Liver (tissue), 9 donors: ENCODE measurements around the gene GUCY2D. TPM values are rescaled to one million over a fixed set of nuclear protein-coding genes. Genes with fewer than 3 reads are reported as not detected.

Experiments used
- DNase-seq: peaks from one replicate; pipeline ENCODE4 v3.0.0-alpha.2; 2017; ENCODE audit warnings: low spot score
- H3K27ac ChIP-seq, 2 donors: one replicate each; pipeline ENCODE4 v1.7.0; 2013; ENCODE audit warnings: inconsistent platforms in 2 of 2, low read length in 2 of 2, control low read depth in 1 of 2, low read depth in 1 of 2, mild to moderate bottlenecking in 1 of 2
- H3K27me3 ChIP-seq, 4 donors: one replicate each; pipeline versions ENCODE4 v1.6.1 to v1.7.0; 2013; ENCODE audit warnings: low read length in 3 of 4, inconsistent platforms in 1 of 4, mild to moderate bottlenecking in 1 of 4, moderate library complexity in 1 of 4; ENCODE audit not compliant: control insufficient read depth in 4 of 4, insufficient read depth in 4 of 4
- H3K36me3 ChIP-seq, 4 donors: one replicate each; pipeline versions ENCODE4 v1.6.1 to v1.7.0; 2013; ENCODE audit warnings: low read length in 3 of 4, mild to moderate bottlenecking in 3 of 4, low read depth in 1 of 4, moderate library complexity in 1 of 4; ENCODE audit not compliant: control insufficient read depth in 4 of 4, insufficient read depth in 3 of 4
- H3K4me1 ChIP-seq, 4 donors: one replicate each; pipeline versions ENCODE4 v1.6.1 to v1.7.0; 2013; ENCODE audit warnings: low read length in 3 of 4, mild to moderate bottlenecking in 3 of 4, moderate library complexity in 1 of 4; ENCODE audit not compliant: control insufficient read depth in 4 of 4, insufficient read depth in 4 of 4
- H3K4me3 ChIP-seq, 3 donors: one replicate each; pipeline versions ENCODE4 v1.6.1 to v1.7.0; 2013; ENCODE audit warnings: low read length in 3 of 3, control low read depth in 1 of 3, low read depth in 1 of 3, mild to moderate bottlenecking in 1 of 3
- H3K9ac ChIP-seq, 2 donors: one replicate each; pipeline ENCODE4 v1.7.0; 2013; ENCODE audit warnings: low read length in 2 of 2, mild to moderate bottlenecking in 2 of 2, moderate library complexity in 2 of 2, control low read depth in 1 of 2, low read depth in 1 of 2
- H3K9me3 ChIP-seq, 4 donors: one replicate each; pipeline versions ENCODE4 v1.6.1 to v1.7.0; 2013; ENCODE audit warnings: low read length in 3 of 4; ENCODE audit not compliant: control insufficient read depth in 4 of 4
- CTCF ChIP-seq: fragments of 150-350 bp; IDR thresholded peaks from 2 replicates; pipeline ENCODE4 v1.5.1; 2017; ENCODE audit warnings: improper control_type of control experiment, low read depth, low read length; ENCODE audit not compliant: missing input control
- EGR1 ChIP-seq, 2 donors: IDR thresholded peaks; 2 replicates each; pipeline ENCODE4 v1.6.1; 2016 to 2018; ENCODE audit warnings: antibody characterized with exemption in 2 of 2, low read depth in 2 of 2
- FOXA1 ChIP-seq: IDR thresholded peaks from 2 replicates; pipeline ENCODE4 v1.6.1; 2016; ENCODE audit warnings: antibody characterized with exemption
- FOXA2 ChIP-seq: IDR thresholded peaks from 2 replicates; pipeline ENCODE4 v1.6.1; 2016; ENCODE audit warnings: antibody characterized with exemption
- GABPA ChIP-seq, 2 donors: IDR thresholded peaks in 1 of 2; conservative IDR thresholded peaks in 1 of 2; 2 replicates each; pipeline ENCODE4 v1.6.1; 2016; ENCODE audit warnings: antibody characterized with exemption in 2 of 2, mild to moderate bottlenecking in 1 of 2, moderate library complexity in 1 of 2
- HNF4A ChIP-seq, 2 donors: conservative IDR thresholded peaks; 2 replicates each; pipeline ENCODE4 v1.6.1; 2016; ENCODE audit warnings: antibody characterized with exemption in 2 of 2, mild to moderate bottlenecking in 2 of 2
- HNF4G ChIP-seq: IDR thresholded peaks from 2 replicates; pipeline ENCODE4 v1.6.1; 2016; ENCODE audit warnings: antibody characterized with exemption
- JUND ChIP-seq, 2 donors: IDR thresholded peaks; 2 replicates each; pipeline ENCODE4 v1.6.1; 2016; ENCODE audit warnings: antibody characterized with exemption in 2 of 2
- NR2F2 ChIP-seq: IDR thresholded peaks from 2 replicates; pipeline ENCODE4 v1.6.1; 2016; ENCODE audit warnings: antibody characterized with exemption
- RAD21 ChIP-seq, 2 donors: IDR thresholded peaks; 2 replicates each; pipeline ENCODE4 v1.6.1; 2016; ENCODE audit warnings: antibody characterized with exemption in 2 of 2, mild to moderate bottlenecking in 2 of 2
- RXRA ChIP-seq, 2 donors: IDR thresholded peaks; 2 replicates each; pipeline ENCODE4 v1.6.1; 2017 to 2018; ENCODE audit warnings: antibody characterized with exemption in 2 of 2, mild to moderate bottlenecking in 1 of 2
- SP1 ChIP-seq: IDR thresholded peaks from 2 replicates; pipeline ENCODE4 v1.6.1; 2018; ENCODE audit warnings: antibody characterized with exemption, mild to moderate bottlenecking
- TAF1 ChIP-seq: conservative IDR thresholded peaks from 2 replicates; pipeline ENCODE4 v1.6.1; 2016; ENCODE audit warnings: antibody characterized with exemption, mild to moderate bottlenecking
- YY1 ChIP-seq: IDR thresholded peaks from 2 replicates; pipeline ENCODE4 v1.6.1; 2016; ENCODE audit warnings: antibody characterized with exemption, mild to moderate bottlenecking
- WGBS: extraction: QIAGEN DNeasy Blood & Tissue Kit; methylation state at CpG from one replicate; pipeline ENCODE4 v1.1.7; 2013; 5-methylcytosine and 5-hydroxymethylcytosine counted together
- polyA plus RNA-seq, 2 donors: library from polyadenylated mRNA; stranded (reverse) in 1 of 2; unstranded in 1 of 2; fragments of 200-250 nt in 1 of 2; fragments of >200 nt in 1 of 2; fragmentation: Nextera tagmentation in 1 of 2; extraction: Ambion mirVana in 1 of 2; gene quantifications; one replicate each; pipeline versions ENCODE4 v1.2.1 to v1.2.3, GENCODE V29; 2013 to 2015
- total RNA-seq, 2 donors: library from RNA; depleted of rRNA; stranded (reverse); fragments of >200 nt; gene quantifications; one replicate each; pipeline ENCODE4 v1.2.3, GENCODE V29; 2014
- TF ChIP-seq, protein P1 (sequence below): IDR thresholded peaks from 2 replicates; pipeline ENCODE4 v1.6.1; 2016; ENCODE audit warnings: antibody characterized with exemption
- TF ChIP-seq, protein P2 (sequence below): IDR thresholded peaks from 2 replicates; pipeline ENCODE4 v1.6.1; 2016; ENCODE audit warnings: antibody characterized with exemption
- TF ChIP-seq, protein P3 (sequence below): IDR thresholded peaks from 2 replicates; pipeline ENCODE4 v1.6.1; 2016; ENCODE audit warnings: antibody characterized with exemption
- donor health status: healthy.
- donor health status: healthy.
- donor health status: healthy.
- donor health status: healthy.
- donor health status: healthy.

Gene GUCY2D
- total and polyA plus RNA-seq, 4 donors: 0.09 to 0.14 TPM; not detected in 2

GRCh38 chr17:7955414-7956227 is 46.8 kb upstream of the GUCY2D start (continued):
- TF ChIP-seq, protein P1, sequence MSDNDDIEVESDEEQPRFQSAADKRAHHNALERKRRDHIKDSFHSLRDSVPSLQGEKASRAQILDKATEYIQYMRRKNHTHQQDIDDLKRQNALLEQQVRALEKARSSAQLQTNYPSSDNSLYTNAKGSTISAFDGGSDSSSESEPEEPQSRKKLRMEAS: no peak
- TF ChIP-seq SP1 (no peak), TAF1 (no peak), RXRA (IDR thresholded peaks at IDR 0.05) (no peak), NR2F2 (no peak), FOXA1 (no peak), HNF4G (no peak)

DNA sequence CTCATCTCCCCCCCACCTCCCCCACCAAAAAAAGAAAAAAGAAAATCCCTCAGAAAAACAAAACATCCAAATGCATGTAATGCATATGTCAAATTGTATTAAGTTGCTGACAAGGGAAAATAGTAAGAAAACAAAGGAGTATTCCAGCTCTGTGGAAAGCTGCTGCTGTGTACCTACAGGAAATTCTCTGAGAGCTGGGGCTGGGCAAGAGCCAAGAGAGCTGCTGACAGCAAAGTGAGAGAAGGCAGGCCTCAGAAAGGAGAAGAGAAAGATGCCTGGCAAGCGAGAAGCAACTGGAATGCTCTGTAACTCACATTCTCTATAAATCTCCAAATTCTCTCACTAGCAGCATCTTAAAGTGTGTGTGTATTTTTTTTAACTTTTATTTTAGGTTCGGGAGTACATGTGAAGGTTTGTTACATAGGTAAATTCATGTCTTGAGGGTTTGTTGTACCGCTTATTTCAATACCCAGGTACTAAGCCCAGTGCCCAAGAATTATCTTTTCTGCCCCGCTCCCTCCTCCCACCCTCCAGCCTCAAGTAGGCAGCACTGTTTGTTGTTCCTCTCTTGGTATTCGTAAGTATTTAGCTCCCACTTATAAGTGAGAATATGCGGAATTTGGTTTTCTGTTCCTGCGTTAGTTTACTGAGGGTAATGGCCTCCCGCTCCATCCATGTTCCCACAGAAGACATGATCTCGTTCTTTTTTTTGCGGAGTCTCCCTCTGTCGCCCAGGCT is 46.0 kb upstream of the GUCY2D start:
- 73% methylated on average over 11 of the region's 11 CpGs for WGBS
- DNase-seq: no peak
- TF ChIP-seq FOXA1 (no peak), HNF4G (no peak), JUND (IDR thresholded peaks at IDR 0.05) (no peak), FOXA2 (no peak), GABPA (IDR thresholded peaks at IDR 0.05 in 1 of 2, conservative IDR thresholded peaks at IDR 0.05 in 1 of 2) (no peak), RXRA (IDR thresholded peaks at IDR 0.05) (no peak), RAD21 (IDR thresholded peaks at IDR 0.05) (no peak), TAF1 (no peak), YY1 (no peak)
- TF ChIP-seq, protein P2, sequence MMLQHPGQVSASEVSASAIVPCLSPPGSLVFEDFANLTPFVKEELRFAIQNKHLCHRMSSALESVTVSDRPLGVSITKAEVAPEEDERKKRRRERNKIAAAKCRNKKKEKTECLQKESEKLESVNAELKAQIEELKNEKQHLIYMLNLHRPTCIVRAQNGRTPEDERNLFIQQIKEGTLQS: no peak
- TF ChIP-seq, protein P1: no peak
- TF ChIP-seq, protein P3, sequence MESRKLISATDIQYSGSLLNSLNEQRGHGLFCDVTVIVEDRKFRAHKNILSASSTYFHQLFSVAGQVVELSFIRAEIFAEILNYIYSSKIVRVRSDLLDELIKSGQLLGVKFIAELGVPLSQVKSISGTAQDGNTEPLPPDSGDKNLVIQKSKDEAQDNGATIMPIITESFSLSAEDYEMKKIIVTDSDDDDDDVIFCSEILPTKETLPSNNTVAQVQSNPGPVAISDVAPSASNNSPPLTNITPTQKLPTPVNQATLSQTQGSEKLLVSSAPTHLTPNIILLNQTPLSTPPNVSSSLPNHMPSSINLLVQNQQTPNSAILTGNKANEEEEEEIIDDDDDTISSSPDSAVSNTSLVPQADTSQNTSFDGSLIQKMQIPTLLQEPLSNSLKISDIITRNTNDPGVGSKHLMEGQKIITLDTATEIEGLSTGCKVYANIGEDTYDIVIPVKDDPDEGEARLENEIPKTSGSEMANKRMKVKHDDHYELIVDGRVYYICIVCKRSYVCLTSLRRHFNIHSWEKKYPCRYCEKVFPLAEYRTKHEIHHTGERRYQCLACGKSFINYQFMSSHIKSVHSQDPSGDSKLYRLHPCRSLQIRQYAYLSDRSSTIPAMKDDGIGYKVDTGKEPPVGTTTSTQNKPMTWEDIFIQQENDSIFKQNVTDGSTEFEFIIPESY: no peak
- Histone ChIP-seq H3K9me3 (no peaks in the 10 kb centered on the region), H3K4me3 (no peak overlapping the region), H3K27me3 (no peaks in the 10 kb centered on the region), H3K4me1 (no peaks in the 10 kb centered on the region), H3K36me3 (no peaks in the 10 kb centered on the region), H3K9ac (no peak overlapping the region), H3K27ac (no peak overlapping the region)

DNA sequence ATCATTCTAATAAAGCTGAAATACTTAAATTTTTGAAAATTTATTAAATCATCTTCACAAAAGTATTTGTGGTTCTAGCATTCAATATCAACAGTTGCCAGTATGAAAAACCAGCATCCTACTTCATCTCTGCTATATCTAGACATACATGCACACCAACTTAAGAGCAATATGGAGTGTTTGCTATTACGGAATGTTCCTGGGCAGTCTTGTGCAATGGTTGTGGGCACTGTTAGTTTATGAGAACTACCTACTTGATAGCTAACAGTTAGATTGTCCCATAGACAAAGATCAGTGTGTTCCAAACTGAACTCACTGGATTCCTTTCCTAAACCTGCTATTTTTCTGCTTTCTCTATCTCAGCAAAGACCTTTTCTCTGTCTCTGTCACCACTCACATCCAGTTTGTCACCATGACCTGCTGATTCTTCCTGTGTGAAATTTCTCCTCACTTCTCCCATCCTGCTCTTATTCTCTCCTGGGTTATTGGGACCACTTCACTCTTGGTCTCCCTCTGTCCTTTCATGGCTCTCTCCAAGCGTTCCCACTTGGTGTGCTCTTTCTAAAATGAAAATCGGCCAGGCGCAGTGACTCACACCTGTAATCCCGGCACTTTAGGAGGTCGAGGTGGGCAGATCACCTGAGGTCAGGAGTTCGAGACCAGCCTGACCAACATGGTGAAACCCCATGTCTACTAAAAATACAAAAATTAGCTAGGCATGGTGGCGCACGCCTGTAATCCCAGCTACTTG is 42.7 kb upstream of the GUCY2D start:
- Histone ChIP-seq H3K36me3 (no peaks in the 10 kb centered on the region), H3K27ac (no peak overlapping the region), H3K4me3 (no peak overlapping the region), H3K27me3 (no peaks in the 10 kb centered on the region), H3K9ac (no peak overlapping the region), H3K4me1 (no peaks in the 10 kb centered on the region), H3K9me3 (no peaks in the 10 kb centered on the region)
- DNase-seq: no peak
- WGBS: 87% methylated on average over 9 of the region's 9 CpGs
- TF ChIP-seq HNF4A (conservative IDR thresholded peaks at IDR 0.05) (no peak), YY1 (no peak), SP1 (no peak), FOXA2 (no peak), EGR1 (IDR thresholded peaks at IDR 0.05; ENCODE audit: low read depth in 2 of 2) (no peak), CTCF (no peak), GABPA (IDR thresholded peaks at IDR 0.05 in 1 of 2, conservative IDR thresholded peaks at IDR 0.05 in 1 of 2) (no peak), HNF4G (no peak), TAF1 (no peak), FOXA1 (no peak), RAD21 (IDR thresholded peaks at IDR 0.05) (no peak), NR2F2 (no peak)
- TF ChIP-seq, protein P1: no peak
- TF ChIP-seq, protein P2: no peak
- TF ChIP-seq, protein P3: no peak
